Measurements from ENCODE around the gene ZDHHC3.
"Not testable (repeated sequence)": the region's sequence is repeated elsewhere in the genome, so short reads cannot be mapped to it uniquely, and the experiment has no call there.

The ZDHHC3 gene

GRCh38 chr3:44963571-44964325, 12.2 kb downstream of the ZDHHC3 start:
- DNase-seq (ENCODE audit: low read depth in 2 of 2) = no peak

DNA sequence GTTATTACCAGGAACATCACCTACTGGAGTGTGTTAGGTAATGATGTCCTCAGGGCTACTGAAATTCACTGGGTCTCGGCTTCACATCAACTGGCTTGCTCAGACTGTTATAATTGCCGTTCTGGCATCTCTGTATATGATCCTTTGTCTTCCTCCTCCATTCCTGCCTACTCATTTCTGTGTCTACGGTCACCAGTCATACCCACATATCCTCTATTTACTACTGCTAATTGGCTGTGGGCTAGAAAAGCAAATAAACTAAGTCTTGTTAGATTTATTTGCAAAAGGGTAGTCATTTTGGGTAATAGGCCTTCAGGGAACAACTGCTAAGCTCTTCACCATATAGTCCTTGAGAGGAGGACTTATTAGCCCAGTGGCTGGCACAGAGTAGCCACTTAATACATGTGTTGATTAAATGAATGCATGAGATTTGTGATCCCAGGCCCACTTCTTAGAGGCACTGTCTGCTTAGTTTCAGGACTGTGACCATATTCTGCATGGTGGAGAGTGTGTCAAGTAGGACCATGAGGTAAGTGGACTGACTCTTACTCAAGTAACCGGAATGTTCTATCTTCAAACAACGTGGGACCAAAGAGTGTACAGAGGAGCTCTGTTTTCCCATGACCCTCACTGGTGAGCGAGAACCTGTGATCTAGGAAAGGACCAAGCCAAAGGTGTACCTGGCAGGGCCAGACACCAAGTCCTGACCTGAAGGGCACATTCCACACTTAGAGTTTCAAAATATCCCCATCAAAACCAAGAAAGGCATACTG, 13.2 kb downstream of the ZDHHC3 start:
- DNase-seq (ENCODE audit: low read depth in 2 of 2) = no peak

DNA sequence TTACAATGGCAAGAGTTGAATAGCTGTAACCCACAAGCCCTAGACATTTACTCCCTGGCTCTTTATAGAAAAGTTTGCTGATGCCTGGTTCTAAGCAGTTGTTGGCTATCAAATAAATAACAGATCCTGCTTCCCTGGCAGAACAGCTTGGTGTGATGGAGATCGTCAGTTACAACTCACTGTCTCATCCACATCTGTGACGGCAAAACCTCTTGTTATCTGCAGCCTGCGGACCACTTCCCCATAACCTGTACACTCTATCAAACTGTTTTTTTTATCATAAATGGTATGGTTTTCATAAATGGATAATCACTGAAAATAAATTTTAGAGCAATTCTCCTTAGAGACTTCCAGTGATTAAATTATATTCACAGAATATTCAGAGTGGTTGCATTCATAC, 14.1 kb downstream of the ZDHHC3 start:
- no peak for DNase-seq (ENCODE audit: low read depth in 2 of 2)

DNA sequence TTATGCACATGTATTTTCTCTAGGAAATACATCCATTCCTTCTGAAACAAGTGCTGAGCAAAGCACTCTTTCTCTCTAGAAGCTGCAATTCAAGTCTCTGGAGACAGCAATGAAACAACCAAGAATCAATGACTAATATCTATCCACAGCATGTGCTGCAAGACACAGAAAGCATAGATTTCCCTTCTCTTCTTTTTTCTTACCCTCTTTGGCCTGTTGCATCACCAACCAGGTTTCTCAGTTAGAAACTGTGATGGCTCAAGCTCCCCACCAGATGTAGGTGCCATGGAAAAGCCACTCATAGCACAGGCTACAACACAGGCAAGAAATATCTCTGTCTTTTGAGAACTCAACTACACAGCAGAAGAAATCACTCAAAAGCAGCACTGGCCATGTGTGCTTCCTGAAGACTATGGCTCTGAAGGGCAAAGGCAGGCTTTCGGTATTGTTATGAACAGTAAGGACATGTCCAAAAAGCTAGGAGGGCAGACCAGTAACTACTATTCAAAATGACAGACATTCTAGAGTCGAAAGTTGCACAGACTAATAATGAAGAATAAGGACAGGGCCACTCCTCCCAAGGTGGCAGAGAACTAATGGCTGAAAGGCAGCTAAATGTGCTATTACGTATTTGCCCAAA, 15.5 kb downstream of the ZDHHC3 start:
- no peak for DNase-seq (ENCODE audit: low read depth in 2 of 2)

DNA sequence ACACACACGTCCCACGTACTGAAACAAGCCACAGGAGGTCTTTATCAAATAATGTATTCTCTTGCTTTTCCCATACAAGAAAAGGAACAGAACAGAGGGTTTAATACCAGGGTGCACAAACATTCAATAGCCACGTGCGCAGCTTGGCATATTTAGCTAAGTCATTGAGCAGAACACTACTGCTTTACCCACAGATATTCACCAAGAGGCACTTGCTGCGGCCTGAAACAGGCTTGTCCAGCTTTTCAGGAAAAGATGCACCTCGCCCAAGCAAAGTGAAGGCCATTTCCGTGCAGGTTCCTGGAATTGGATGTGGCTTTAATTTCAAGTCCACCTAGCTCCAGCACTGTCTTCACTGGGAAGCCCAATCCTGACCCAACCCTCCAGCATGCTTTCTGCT, 17.6 kb downstream of the ZDHHC3 start:
- DNase-seq (ENCODE audit: low read depth in 2 of 2) = no peak

GRCh38 chr3:44957986-44958385, 18.0 kb downstream of the ZDHHC3 start:
- DNase-seq (ENCODE audit: low read depth in 2 of 2) = no peak

GRCh38 chr3:44955917-44956316, 20.1 kb downstream of the ZDHHC3 start:
- no peak for DNase-seq (ENCODE audit: low read depth in 2 of 2)

GRCh38 chr3:44954962-44955361, 21.0 kb downstream of the ZDHHC3 start:
- DNase-seq (ENCODE audit: low read depth in 2 of 2) = no peak

DNA sequence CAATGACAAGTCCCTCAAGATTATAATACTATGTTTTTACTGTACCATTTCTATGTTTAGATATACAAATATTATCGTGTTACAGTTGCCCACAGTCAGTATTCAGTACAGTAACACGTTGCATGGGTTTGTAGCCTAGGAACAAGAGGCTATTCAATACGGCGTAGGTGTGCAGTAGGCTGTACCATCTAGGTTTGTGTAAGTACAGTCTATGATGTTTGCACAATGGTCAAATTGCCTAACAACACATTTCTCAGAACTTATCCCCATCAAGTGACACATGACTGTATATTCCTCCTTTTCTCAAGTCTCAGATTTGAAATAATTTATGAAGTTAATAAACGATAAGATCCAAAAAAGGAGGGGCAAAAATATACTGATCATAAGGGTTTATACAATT, 21.7 kb downstream of the ZDHHC3 start:
- no peak for DNase-seq (ENCODE audit: low read depth in 2 of 2)

DNA sequence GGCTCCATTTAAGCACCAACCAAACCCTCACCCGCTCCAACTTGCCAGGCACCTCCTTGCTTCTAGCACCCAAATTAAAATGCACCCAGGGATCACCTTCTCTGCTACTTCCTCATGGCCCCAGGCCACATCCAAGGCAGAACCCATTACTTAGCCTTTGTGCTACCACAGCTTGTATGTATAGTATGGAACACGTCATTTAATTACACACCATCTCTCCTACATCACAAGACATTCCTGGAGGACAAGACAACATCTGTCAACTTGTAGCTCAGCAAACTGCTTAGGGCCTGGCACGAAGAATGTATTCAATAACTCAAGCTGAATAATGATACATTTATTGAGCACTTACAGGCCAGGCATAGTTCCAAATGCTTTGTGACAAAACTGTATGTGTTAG, 23.3 kb downstream of the ZDHHC3 start:
- DNase-seq (ENCODE audit: low read depth in 2 of 2) = no peak

- DNase-seq (ENCODE audit: low read depth in 2 of 2) = no peak
Observed at GRCh38 chr3:44950275-44950734, 25.7 kb downstream of the ZDHHC3 start.

DNA sequence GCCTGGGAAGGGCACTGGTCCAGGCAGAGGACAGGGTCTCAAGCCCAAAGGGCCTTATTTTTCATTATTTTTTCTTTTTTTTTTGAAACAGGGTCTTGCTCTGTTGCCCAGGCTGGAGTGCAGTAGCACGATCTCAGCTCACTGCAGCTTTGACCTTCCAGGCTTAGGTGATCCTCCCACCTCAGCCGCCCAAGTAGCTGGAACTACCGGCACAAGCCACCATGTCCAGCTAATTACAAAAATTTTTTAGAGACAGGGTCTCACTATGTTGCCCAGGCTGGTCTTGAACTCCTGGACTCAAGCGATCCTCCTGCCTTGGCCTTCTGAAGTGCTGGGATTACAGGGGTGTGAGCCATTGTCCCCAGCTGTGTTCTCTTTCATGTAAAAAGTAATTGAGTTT, 26.2 kb downstream of the ZDHHC3 start:
- not testable (repeated sequence) for DNase-seq (ENCODE audit: low read depth in 2 of 2)

DNA sequence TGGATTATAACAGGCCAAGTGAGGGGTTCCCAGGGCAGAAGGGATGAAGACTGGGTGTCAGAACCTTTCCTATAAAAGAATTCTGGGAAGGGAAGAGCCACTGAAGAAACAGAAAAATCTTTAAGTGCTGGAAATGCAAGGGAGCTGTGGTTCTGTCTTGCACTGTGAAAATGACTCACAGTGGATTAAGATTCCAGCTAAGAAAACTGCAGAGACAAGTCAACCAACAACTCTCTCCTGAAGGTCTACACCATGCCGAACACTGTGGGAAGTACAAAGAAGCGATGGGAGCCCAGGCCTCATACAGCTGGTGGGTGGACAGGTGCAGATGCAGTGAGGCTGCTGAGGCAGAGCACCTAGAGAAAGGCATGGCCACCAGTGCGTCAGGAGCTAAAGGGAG, 27.7 kb downstream of the ZDHHC3 start:
- DNase-seq (ENCODE audit: low read depth in 2 of 2) = no peak

DNA sequence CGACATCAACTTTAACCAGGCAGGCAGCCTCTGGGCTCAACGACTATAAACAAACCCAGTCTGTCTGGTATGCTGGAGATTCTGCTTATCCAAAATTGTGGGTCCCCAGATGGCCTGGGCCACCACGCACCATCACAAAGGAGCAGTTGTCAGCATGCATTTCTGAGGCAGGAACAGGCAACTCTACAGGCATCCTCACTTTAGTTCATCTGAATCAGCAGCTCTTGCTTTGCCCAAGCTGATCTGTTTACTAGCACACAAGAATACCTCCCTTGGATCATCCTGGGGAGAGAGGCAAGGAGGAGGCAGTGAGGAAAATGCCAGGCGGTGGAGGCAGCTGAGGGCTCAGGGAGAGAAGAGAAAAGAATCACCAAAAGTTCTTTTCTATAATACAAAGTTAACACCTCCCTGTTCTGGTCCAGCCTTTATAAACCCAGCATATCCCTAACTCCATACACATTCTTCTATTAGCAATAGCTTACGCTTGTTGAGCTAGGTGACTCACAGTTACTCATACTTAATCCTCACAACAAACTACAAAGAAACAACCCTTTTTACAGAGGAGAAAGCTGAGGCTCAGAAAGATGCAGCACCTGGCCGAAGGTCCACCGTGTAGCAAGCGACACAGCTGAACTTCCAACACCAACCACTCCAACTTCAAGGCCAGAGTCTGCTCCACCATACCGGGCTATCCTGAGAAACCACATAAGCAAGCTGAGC, 33.6 kb downstream of the ZDHHC3 start:
- DNase-seq (ENCODE audit: low read depth in 2 of 2) = no peak

- no peak for DNase-seq (ENCODE audit: low read depth in 2 of 2)
Observed at GRCh38 chr3:44939581-44940036, 36.4 kb downstream of the ZDHHC3 start.

GRCh38 chr3:44932986-44933944, 42.7 kb downstream of the ZDHHC3 start:
- DNase-seq (ENCODE audit: low read depth in 2 of 2) = no peak

DNA sequence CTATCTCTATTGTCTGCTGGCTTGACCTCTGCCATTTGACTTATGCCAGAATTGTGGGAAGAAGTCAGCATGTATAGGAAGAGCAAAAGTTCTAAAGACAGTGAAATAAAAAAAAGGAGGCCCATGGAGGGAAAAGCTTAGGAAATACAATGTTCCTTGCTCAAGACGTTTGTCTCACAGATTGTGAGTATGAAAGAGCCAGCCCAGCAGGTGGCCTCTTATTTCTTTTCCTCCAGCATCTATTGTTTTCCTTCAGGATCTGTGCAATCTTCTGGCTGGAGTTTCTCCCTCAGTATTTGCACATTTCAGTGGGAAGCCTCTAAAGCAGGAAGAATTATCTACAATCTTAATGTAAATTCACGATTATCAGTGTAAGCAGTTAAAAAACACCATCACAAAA, 43.7 kb downstream of the ZDHHC3 start:
- no peak for DNase-seq (ENCODE audit: low read depth in 2 of 2)

GRCh38 chr3:44931791-44932190, 44.2 kb downstream of the ZDHHC3 start:
- no peak for DNase-seq (ENCODE audit: low read depth in 2 of 2)

GRCh38 chr3:44930911-44931310, 45.1 kb downstream of the ZDHHC3 start:
- no peak for DNase-seq (ENCODE audit: low read depth in 2 of 2)

GRCh38 chr3:44929782-44930181, 46.2 kb downstream of the ZDHHC3 start:
- DNase-seq (ENCODE audit: low read depth in 2 of 2) = no peak

DNA sequence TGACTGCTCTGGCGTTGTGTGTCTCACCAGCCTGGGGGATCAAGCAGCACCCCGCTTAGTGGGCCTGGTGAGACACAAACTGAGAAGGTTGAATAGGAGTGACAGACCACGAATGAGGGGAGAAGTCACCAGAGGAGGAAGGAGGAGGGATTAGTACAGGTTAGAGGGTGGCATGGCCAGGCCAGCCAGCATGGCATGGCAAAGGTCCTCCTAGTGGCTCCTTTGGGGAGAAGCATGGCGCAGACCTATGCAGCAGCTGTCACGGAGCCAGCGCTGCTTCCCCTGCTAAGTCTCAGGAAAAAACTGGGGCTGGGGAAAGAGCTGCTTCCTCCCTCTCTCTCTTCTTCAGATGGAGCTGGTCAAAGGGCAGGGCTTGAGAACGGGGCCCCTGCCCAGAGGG, 48.6 kb downstream of the ZDHHC3 start:
- DNase-seq (ENCODE audit: low read depth in 2 of 2) = no peak
